ENCODE results near the gene JUND. TPM values are rescaled to one million over a fixed set of nuclear protein-coding genes. Genes with fewer than 3 reads are reported as not detected.

JUND gene
- total RNA-seq, 2 donors from 2014 or later: 177 to 418 TPM

- Histone ChIP-seq H3K4me3 (no peak overlapping the region), H3K9me3 (no peaks in the 10 kb centered on the region), H3K27ac (peak overlapping the region; percentile 89), H3K4me1 (peaks cover 35% of the 10 kb centered on the region), H3K27me3 (no peaks in the 10 kb centered on the region), H3K9ac (ENCODE audit: low read depth in 2 of 2, low read length in 2 of 2) (peak overlapping the region; percentile 31 to 92), H3K36me3 (no peaks in the 10 kb centered on the region)
- no peak for TF ChIP-seq CTCF (IDR thresholded peaks at IDR 0.05)
- DNase-seq: no peak
- intact Hi-C loops (cut with DNase I): loop anchor here (2.0 kb wide), 1 partner anchor 35 kb away; no protein-coding TSS in a partner anchor
These were observed 36.8 kb upstream of the JUND start for GRCh38 chr19:18317961-18318800.

GRCh38 chr19:18313398-18313797 lies 32.0 kb upstream of the JUND start:
- no peak for TF ChIP-seq CTCF (IDR thresholded peaks at IDR 0.05)
- no peaks in the 10 kb centered on the region for H3K36me3 ChIP-seq
- no peak overlapping the region for H3K27ac ChIP-seq
- intact Hi-C loops (cut with DNase I): no loop called here
- DNase-seq: no peak
- H3K9ac ChIP-seq (ENCODE audit: low read depth in 2 of 2, low read length in 2 of 2): no peak overlapping the region
- H3K4me3 ChIP-seq: no peak overlapping the region
- no peaks in the 10 kb centered on the region for H3K27me3 ChIP-seq
- no peaks in the 10 kb centered on the region for H3K9me3 ChIP-seq
- peaks cover 16% of the 10 kb centered on the region for H3K4me1 ChIP-seq

- Histone ChIP-seq H3K27me3 (no peaks in the 10 kb centered on the region), H3K9me3 (no peaks in the 10 kb centered on the region), H3K36me3 (no peaks in the 10 kb centered on the region), H3K4me1 (peaks cover 13% of the 10 kb centered on the region), H3K4me3 (no peak overlapping the region), H3K27ac (no peak overlapping the region), H3K9ac (ENCODE audit: low read depth in 2 of 2, low read length in 2 of 2) (peak overlapping the region in 1 of 2 donors; percentile 62)
- intact Hi-C loops (cut with DNase I): no loop called here
- TF ChIP-seq CTCF (IDR thresholded peaks at IDR 0.05): no peak
- DNase-seq: no peak
These were observed 30.7 kb upstream of the JUND start for GRCh38 chr19:18312092-18312534.

- Histone ChIP-seq H3K36me3 (no peaks in the 10 kb centered on the region), H3K9me3 (no peaks in the 10 kb centered on the region), H3K27ac (no peak overlapping the region), H3K27me3 (no peaks in the 10 kb centered on the region), H3K4me3 (no peak overlapping the region), H3K4me1 (peaks cover 13% of the 10 kb centered on the region), H3K9ac (ENCODE audit: low read depth in 2 of 2, low read length in 2 of 2) (peak overlapping the region in 1 of 2 donors; percentile 62)
- no peak for TF ChIP-seq CTCF (IDR thresholded peaks at IDR 0.05)
- intact Hi-C loops (cut with DNase I): no loop called here
- peak; percentile 23 for DNase-seq
These were observed 30.2 kb upstream of the JUND start for GRCh38 chr19:18311502-18312091.

- Histone ChIP-seq H3K4me1 (peaks cover 13% of the 10 kb centered on the region), H3K27ac (peak overlapping the region; percentile 24), H3K9me3 (no peaks in the 10 kb centered on the region), H3K9ac (ENCODE audit: low read depth in 2 of 2, low read length in 2 of 2) (peak overlapping the region in 1 of 2 donors; percentile 62), H3K4me3 (no peak overlapping the region), H3K27me3 (no peaks in the 10 kb centered on the region), H3K36me3 (no peaks in the 10 kb centered on the region)
- no peak for TF ChIP-seq CTCF (IDR thresholded peaks at IDR 0.05)
- no peak for DNase-seq
- intact Hi-C loops (cut with DNase I): no loop called here
These were observed 29.5 kb upstream of the JUND start for GRCh38 chr19:18310966-18311365.
